ENCODE measurements around the gene FAM89B.
"Not testable (repeated sequence)": the region's sequence is repeated elsewhere in the genome, so short reads cannot be mapped to it uniquely, and the experiment has no call there.

The FAM89B gene

GRCh38 chr11:65572356-65573051 lies at the start of gene FAM89B:
Gene FAM89B, plus strand, starts transcription at chr11:65572538. Its CDS starts 132 bp downstream, at chr11:65572670.
- Histone ChIP-seq H3K9ac (ENCODE audit: low read depth in 1 of 2, low read length in 2 of 2) (peak within 1 kb of the TSS; percentile 77 to 94), H3K27ac (ENCODE audit: low read depth, low read length) (peak within 1 kb of the TSS; percentile 50), H3K4me1 (ENCODE audit: control insufficient read depth in 1 of 2, insufficient read depth in 2 of 2, low read length in 2 of 2) (peaks cover 55 to 73% of the 10 kb centered on the region in 2 donors), H3K4me3 (ENCODE audit: low read depth in 1 of 2, low read length in 2 of 2) (peak within 1 kb of the TSS; percentile 83 to 94), H3K9me3 (ENCODE audit: control insufficient read depth in 1 of 2, low read length in 2 of 2) (no peaks in the 10 kb centered on the region), H3K27me3 (ENCODE audit: control insufficient read depth in 1 of 2, insufficient read depth in 2 of 2, low read length in 2 of 2) (no peaks in the 10 kb centered on the region), H3K36me3 (ENCODE audit: control insufficient read depth in 1 of 2, insufficient read depth in 2 of 2, low read length in 2 of 2) (no peaks in the 10 kb centered on the region)

DNA sequence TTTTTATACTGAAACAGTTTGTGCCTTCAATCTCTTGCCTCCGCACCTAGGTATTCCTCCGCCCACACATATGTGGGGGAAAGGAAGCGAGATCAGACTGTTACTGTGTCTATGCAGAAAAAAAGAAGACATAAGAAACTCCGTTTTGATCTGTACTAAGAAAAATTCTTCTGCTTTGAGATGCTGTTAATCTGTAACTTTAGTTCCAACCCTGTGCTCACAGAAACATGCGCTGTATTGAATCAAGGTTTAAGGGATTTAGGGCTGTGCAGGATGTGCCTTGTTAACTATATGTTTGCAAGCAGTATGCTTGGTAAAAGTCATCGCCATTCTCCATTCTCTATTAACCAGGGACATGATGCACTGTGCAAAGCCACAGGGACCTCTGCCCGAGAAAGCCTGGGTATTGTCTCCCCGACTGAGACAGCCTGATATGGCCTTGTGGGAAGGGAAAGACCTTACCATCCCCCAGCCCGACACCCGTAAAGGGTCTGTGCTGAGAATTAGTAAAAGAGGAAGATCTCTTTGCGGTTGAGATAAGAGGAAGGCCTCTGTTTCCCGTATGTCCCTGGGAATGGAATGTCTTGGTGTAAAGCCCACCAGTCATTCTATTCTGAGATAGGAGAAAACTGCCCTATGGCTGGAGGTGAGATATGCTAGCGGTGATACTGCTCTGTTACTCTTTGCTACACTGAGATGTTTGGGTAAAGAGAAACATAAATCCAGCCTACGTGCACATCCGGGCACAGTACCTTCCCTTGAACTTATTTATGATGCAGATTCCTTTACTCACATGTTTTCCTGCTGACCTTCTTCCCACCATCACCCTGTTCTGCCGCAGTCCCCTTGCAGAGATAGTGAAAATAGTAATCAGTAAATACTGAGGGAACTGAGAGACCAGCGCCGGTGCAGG lies 49.4 kb upstream of the FAM89B start:
- H3K4me3 ChIP-seq (ENCODE audit: low read depth in 1 of 2, low read length in 2 of 2), result peak overlapping the region in 1 of 2 donors; percentile 10
- H3K27ac ChIP-seq (ENCODE audit: low read depth, low read length); H3K27me3 ChIP-seq (ENCODE audit: control insufficient read depth in 1 of 2, insufficient read depth in 2 of 2, low read length in 2 of 2); H3K9me3 ChIP-seq (ENCODE audit: control insufficient read depth in 1 of 2, low read length in 2 of 2): not testable (repeated sequence)
- peaks cover 0 to 13% of the 10 kb centered on the region in 2 donors for H3K36me3 ChIP-seq (ENCODE audit: control insufficient read depth in 1 of 2, insufficient read depth in 2 of 2, low read length in 2 of 2)
- peak overlapping the region in 1 of 2 donors; percentile 1 for H3K9ac ChIP-seq (ENCODE audit: low read depth in 1 of 2, low read length in 2 of 2)
- H3K4me1 ChIP-seq (ENCODE audit: control insufficient read depth in 1 of 2, insufficient read depth in 2 of 2, low read length in 2 of 2), result peaks cover 20 to 25% of the 10 kb centered on the region in 2 donors

DNA sequence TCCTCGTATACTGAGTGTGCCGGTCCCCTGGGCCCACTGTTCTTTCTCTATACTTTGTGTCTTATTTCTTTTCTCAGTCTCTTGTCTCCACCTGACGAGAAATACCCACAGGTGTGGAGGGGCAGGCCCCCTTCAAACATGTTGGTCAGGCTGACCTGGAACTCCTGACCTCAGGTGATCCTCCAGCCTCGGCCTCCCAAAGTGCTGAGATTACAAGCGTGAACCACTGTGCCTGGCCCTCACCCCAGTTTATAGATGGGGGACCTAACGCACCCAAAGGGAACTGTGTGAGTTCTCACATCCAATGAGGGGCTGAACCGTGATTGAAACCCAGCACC lies 48.7 kb upstream of the FAM89B start:
- Histone ChIP-seq H3K4me3 (ENCODE audit: low read depth in 1 of 2, low read length in 2 of 2) (peak overlapping the region in 1 of 2 donors; percentile 15), H3K9ac (ENCODE audit: low read depth in 1 of 2, low read length in 2 of 2) (peak overlapping the region in 1 of 2 donors; percentile 50)
- H3K27ac ChIP-seq (ENCODE audit: low read depth, low read length), result not testable (repeated sequence)

DNA sequence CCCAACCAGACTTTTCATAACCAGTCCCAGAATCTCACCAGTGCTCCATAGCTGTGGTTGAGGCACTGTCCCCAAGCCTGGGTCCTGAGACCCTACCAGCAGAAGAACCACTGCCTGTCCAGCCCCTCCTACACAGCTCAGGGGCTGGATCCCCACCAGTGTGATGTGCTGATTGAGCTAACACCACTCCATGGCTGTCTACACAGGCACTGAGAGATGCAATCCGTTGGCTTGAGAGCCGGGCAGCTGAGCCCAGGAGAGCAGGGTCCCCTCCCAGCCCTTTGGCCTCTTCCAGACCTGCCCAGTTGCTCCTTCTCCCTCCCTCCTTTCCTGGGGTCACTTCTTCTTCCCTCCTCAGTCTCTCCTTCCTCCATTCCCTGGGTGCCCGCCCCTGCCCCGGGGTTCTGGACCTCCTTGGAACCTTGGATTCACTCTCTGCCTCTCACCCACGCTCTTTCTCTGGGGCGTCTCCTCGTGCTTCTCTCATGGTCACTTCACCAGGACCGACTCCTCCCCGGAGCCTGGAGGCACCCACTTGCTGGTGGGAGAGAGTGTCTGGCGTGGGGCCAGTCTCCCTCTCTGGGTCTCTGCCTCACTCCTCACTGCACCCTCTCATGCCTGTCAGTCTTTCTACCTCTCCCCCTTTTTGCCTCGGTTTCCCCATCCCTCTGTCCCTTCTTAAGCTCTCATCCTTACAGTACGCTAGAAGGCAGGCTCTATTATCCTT lies 48.2 kb upstream of the FAM89B start:
- peaks cover 0 to 14% of the 10 kb centered on the region in 2 donors for H3K36me3 ChIP-seq (ENCODE audit: control insufficient read depth in 1 of 2, insufficient read depth in 2 of 2, low read length in 2 of 2)
- no peaks in the 10 kb centered on the region for H3K27me3 ChIP-seq (ENCODE audit: control insufficient read depth in 1 of 2, insufficient read depth in 2 of 2, low read length in 2 of 2)
- no peaks in the 10 kb centered on the region for H3K9me3 ChIP-seq (ENCODE audit: control insufficient read depth in 1 of 2, low read length in 2 of 2)
- H3K9ac ChIP-seq (ENCODE audit: low read depth in 1 of 2, low read length in 2 of 2), result peak overlapping the region; percentile 50 to 70
- peak overlapping the region; percentile 23 to 65 for H3K4me3 ChIP-seq (ENCODE audit: low read depth in 1 of 2, low read length in 2 of 2)
- no peak overlapping the region for H3K27ac ChIP-seq (ENCODE audit: low read depth, low read length)
- peaks cover 20 to 25% of the 10 kb centered on the region in 2 donors for H3K4me1 ChIP-seq (ENCODE audit: control insufficient read depth in 1 of 2, insufficient read depth in 2 of 2, low read length in 2 of 2)

More for the DNA sequence above, 48.7 kb upstream of the FAM89B start:
- Histone ChIP-seq H3K36me3 (ENCODE audit: control insufficient read depth in 1 of 2, insufficient read depth in 2 of 2, low read length in 2 of 2) (peaks cover 0 to 14% of the 10 kb centered on the region in 2 donors), H3K4me1 (ENCODE audit: control insufficient read depth in 1 of 2, insufficient read depth in 2 of 2, low read length in 2 of 2) (peaks cover 20 to 25% of the 10 kb centered on the region in 2 donors)
- not testable (repeated sequence) for H3K9me3 ChIP-seq (ENCODE audit: control insufficient read depth in 1 of 2, low read length in 2 of 2); H3K27me3 ChIP-seq (ENCODE audit: control insufficient read depth in 1 of 2, insufficient read depth in 2 of 2, low read length in 2 of 2)

GRCh38 chr11:65524741-65525545 lies 47.4 kb upstream of the FAM89B start, which contains the start of gene SCYL1:
Gene SCYL1, plus strand, starts transcription at chr11:65525083. Its CDS starts 71 bp downstream, at chr11:65525154.
- Histone ChIP-seq H3K27me3 (ENCODE audit: control insufficient read depth in 1 of 2, insufficient read depth in 2 of 2, low read length in 2 of 2) (no peaks in the 10 kb centered on the region), H3K27ac (ENCODE audit: low read depth, low read length) (peak within 1 kb of the TSS; percentile 80), H3K9me3 (ENCODE audit: control insufficient read depth in 1 of 2, low read length in 2 of 2) (no peaks in the 10 kb centered on the region), H3K36me3 (ENCODE audit: control insufficient read depth in 1 of 2, insufficient read depth in 2 of 2, low read length in 2 of 2) (peaks cover 0 to 19% of the 10 kb centered on the region in 2 donors), H3K4me3 (ENCODE audit: low read depth in 1 of 2, low read length in 2 of 2) (peak within 1 kb of the TSS; percentile 91 to 93), H3K4me1 (ENCODE audit: control insufficient read depth in 1 of 2, insufficient read depth in 2 of 2, low read length in 2 of 2) (peaks cover 20 to 25% of the 10 kb centered on the region in 2 donors), H3K9ac (ENCODE audit: low read depth in 1 of 2, low read length in 2 of 2) (peak within 1 kb of the TSS; percentile 82 to 85)

DNA sequence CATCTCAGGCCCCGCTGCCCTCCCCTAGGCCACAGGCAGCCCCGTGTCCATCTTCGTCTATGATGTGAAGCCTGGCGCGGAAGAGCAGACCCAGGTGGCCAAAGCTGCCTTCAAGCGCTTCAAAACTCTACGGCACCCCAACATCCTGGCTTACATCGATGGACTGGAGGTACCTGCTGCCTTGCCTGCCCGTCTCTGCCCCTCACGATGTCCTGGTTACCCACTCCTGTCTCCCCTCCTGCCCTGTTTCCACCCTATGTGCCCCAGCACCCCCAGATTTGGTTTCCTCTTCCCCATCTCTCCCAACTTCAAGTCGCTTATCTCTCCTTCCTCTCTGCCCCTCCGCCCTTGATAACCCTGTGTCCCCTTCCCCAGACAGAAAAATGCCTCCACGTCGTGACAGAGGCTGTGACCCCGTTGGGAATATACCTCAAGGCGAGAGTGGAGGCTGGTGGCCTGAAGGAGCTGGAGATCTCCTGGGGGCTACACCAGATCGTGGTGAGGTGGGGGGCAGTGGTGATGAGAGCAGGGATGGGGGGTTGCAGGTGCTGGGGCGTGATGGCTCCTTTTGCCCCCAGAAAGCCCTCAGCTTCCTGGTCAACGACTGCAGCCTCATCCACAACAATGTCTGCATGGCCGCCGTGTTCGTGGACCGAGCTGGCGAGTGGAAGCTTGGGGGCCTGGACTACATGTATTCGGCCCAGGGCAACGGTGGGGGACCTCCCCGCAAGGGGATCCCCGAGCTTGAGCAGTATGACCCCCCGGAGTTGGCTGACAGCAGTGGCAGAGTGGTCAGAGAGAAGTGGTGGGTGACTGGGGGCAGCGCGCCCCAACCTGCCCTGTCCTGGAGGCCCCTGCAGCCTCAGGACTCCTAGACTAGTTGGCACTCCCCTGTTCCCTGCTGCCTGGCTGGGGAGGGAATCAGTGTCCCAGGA lies 46.5 kb upstream of the FAM89B start:
- H3K4me3 ChIP-seq (ENCODE audit: low read depth in 1 of 2, low read length in 2 of 2), result peak overlapping the region; percentile 91 to 93
- H3K27me3 ChIP-seq (ENCODE audit: control insufficient read depth in 1 of 2, insufficient read depth in 2 of 2, low read length in 2 of 2), result no peaks in the 10 kb centered on the region
- H3K9me3 ChIP-seq (ENCODE audit: control insufficient read depth in 1 of 2, low read length in 2 of 2), result no peaks in the 10 kb centered on the region
- H3K4me1 ChIP-seq (ENCODE audit: control insufficient read depth in 1 of 2, insufficient read depth in 2 of 2, low read length in 2 of 2), result peaks cover 20 to 25% of the 10 kb centered on the region in 2 donors
- H3K9ac ChIP-seq (ENCODE audit: low read depth in 1 of 2, low read length in 2 of 2), result peak overlapping the region; percentile 82 to 85
- H3K36me3 ChIP-seq (ENCODE audit: control insufficient read depth in 1 of 2, insufficient read depth in 2 of 2, low read length in 2 of 2), result peaks cover 5 to 28% of the 10 kb centered on the region in 2 donors
- H3K27ac ChIP-seq (ENCODE audit: low read depth, low read length), result peak overlapping the region; percentile 20

DNA sequence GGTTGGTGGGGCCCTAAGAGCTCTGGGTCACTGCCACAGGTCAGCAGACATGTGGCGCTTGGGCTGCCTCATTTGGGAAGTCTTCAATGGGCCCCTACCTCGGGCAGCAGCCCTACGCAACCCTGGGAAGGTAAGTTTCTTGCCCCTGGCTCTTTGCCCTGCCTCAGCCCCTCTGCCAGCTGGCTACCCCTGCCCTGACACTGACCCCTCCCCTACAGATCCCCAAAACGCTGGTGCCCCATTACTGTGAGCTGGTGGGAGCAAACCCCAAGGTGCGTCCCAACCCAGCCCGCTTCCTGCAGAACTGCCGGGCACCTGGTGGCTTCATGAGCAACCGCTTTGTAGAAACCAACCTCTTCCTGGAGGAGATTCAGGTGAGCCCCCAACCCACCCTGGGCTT lies 45.6 kb upstream of the FAM89B start:
- peaks cover 14 to 37% of the 10 kb centered on the region in 2 donors for H3K36me3 ChIP-seq (ENCODE audit: control insufficient read depth in 1 of 2, insufficient read depth in 2 of 2, low read length in 2 of 2)
- H3K27ac ChIP-seq (ENCODE audit: low read depth, low read length), result no peak overlapping the region
- H3K4me3 ChIP-seq (ENCODE audit: low read depth in 1 of 2, low read length in 2 of 2), result no peak overlapping the region
- peaks cover 20 to 25% of the 10 kb centered on the region in 2 donors for H3K4me1 ChIP-seq (ENCODE audit: control insufficient read depth in 1 of 2, insufficient read depth in 2 of 2, low read length in 2 of 2)
- H3K27me3 ChIP-seq (ENCODE audit: control insufficient read depth in 1 of 2, insufficient read depth in 2 of 2, low read length in 2 of 2), result no peaks in the 10 kb centered on the region
- H3K9ac ChIP-seq (ENCODE audit: low read depth in 1 of 2, low read length in 2 of 2), result peak overlapping the region in 1 of 2 donors; percentile 85
- no peaks in the 10 kb centered on the region for H3K9me3 ChIP-seq (ENCODE audit: control insufficient read depth in 1 of 2, low read length in 2 of 2)

DNA sequence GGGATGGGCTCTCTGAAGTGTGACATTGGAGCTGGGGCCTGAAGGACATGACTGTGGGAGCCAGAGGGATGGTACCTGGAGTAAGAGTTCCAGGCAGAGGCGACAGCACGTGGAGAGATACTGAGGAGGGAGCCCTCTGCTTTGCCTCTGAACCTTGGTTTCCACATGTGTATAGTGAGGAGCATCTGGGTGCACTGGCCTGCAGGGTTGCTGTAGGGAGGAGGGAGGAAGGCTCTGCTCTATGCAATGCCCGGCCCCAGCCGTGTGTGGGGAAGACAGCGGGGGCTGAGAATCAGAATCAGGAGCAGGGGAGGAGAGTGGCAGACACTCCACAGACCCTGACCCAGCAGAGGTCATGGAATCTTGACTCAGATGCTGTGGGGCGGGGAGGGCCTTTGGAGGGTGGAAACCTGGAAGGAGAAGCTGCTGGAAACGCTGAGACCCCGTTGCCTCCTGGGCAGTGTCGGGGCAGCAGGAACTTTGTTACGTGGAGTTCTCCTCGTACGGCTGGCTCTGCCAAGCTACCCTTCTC lies 43.5 kb upstream of the FAM89B start:
- H3K27me3 ChIP-seq (ENCODE audit: control insufficient read depth in 1 of 2, insufficient read depth in 2 of 2, low read length in 2 of 2), result no peaks in the 10 kb centered on the region
- H3K4me3 ChIP-seq (ENCODE audit: low read depth in 1 of 2, low read length in 2 of 2), result no peak overlapping the region
- peaks cover 17 to 24% of the 10 kb centered on the region in 2 donors for H3K4me1 ChIP-seq (ENCODE audit: control insufficient read depth in 1 of 2, insufficient read depth in 2 of 2, low read length in 2 of 2)

More for the DNA sequence above, 43.5 kb upstream of the FAM89B start:
- H3K27ac ChIP-seq (ENCODE audit: low read depth, low read length), result no peak overlapping the region
- H3K9me3 ChIP-seq (ENCODE audit: control insufficient read depth in 1 of 2, low read length in 2 of 2), result no peaks in the 10 kb centered on the region
- peaks cover 25 to 52% of the 10 kb centered on the region in 2 donors for H3K36me3 ChIP-seq (ENCODE audit: control insufficient read depth in 1 of 2, insufficient read depth in 2 of 2, low read length in 2 of 2)
- H3K9ac ChIP-seq (ENCODE audit: low read depth in 1 of 2, low read length in 2 of 2), result no peak overlapping the region
